ENCODE data around the gene ARMS2. TPM values are rescaled to one million over a fixed set of nuclear protein-coding genes. Genes with fewer than 3 reads are reported as not detected.

ARMS2 gene
- total RNA-seq, 1 experiment from 2014 or later, result not detected

DNA sequence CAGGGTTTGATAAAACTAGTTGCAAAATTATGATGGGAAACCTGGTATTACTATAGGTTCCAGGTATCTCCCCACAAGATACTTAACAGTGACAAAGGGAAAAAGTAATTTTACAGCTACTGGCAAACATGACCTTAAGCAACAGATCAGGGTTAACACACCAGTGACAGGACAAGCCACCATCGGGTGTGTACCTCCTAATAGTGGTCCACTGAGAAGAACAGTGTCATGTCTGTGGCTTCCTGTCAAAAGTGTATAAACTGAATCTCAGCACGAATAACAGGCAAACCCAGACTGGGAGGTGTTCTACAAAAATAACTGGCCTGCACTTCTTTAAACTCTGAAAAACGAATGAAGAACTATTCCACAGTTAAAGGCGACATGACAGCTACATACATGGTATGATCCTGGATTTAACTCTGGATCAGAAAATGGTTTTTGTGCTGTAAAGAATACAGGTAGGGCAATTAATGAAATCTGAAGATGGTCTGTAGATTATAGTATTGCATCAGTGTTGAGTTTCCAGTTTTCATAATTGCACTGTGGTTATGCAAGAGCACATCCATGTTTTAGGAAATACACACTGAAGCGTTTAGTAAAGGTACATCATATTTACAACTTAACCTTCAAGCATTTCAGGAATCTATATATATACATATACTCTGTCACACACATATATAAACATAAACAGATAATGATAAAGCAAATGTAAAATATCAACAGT, 32.0 kb upstream of the ARMS2 start:
- no peak for ATAC-seq
- intact Hi-C loops (cut with micrococcal nuclease), result no loop called here
- BruUV-seq (replicated peaks), result no TSS peak

GRCh38 chr10:122424059-122424458, 30.4 kb upstream of the ARMS2 start:
- H3K4me2 ChIP-seq (ENCODE audit: low read length), result no peak overlapping the region
- TF ChIP-seq EZH2phosphoT487 (IDR thresholded peaks at IDR 0.05; ENCODE audit: borderline replicate concordance, low read length) (no peak), EZH2 (IDR thresholded peaks at IDR 0.05; ENCODE audit: low read length, unreplicated experiment) (no peak)
- TF ChIP-seq, protein P1, sequence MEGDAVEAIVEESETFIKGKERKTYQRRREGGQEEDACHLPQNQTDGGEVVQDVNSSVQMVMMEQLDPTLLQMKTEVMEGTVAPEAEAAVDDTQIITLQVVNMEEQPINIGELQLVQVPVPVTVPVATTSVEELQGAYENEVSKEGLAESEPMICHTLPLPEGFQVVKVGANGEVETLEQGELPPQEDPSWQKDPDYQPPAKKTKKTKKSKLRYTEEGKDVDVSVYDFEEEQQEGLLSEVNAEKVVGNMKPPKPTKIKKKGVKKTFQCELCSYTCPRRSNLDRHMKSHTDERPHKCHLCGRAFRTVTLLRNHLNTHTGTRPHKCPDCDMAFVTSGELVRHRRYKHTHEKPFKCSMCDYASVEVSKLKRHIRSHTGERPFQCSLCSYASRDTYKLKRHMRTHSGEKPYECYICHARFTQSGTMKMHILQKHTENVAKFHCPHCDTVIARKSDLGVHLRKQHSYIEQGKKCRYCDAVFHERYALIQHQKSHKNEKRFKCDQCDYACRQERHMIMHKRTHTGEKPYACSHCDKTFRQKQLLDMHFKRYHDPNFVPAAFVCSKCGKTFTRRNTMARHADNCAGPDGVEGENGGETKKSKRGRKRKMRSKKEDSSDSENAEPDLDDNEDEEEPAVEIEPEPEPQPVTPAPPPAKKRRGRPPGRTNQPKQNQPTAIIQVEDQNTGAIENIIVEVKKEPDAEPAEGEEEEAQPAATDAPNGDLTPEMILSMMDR (conservative IDR thresholded peaks at IDR 0.05; ENCODE audit: low read depth, low read length), result no peak
- no peaks in the 10 kb centered on the region for H3K36me3 ChIP-seq (ENCODE audit: low read depth, low read length)
- H3K27ac ChIP-seq (ENCODE audit: low read length), result no peak overlapping the region
- intact Hi-C loops (cut with micrococcal nuclease), result no loop called here
- CTCF ChIA-PET, result no interaction called here
- POLR2A ChIA-PET (ENCODE audit: unreplicated experiment), result no interaction called here
- no peaks in the 10 kb centered on the region for H4K20me1 ChIP-seq (ENCODE audit: low read length)
- no peak overlapping the region for H2AFZ ChIP-seq (ENCODE audit: low read length)
- no peaks in the 10 kb centered on the region for H3K27me3 ChIP-seq (ENCODE audit: low read length)
- no peaks in the 10 kb centered on the region for H3K4me1 ChIP-seq (ENCODE audit: insufficient read depth, low read length)
- H3K9me3 ChIP-seq (ENCODE audit: low read length), result no peaks in the 10 kb centered on the region
- no peaks in the 10 kb centered on the region for H3F3A ChIP-seq (ENCODE audit: low read length, unreplicated experiment)
- no TSS peak for BruUV-seq (replicated peaks)
- no peaks in the 10 kb centered on the region for H3K9me2 ChIP-seq (replicated peaks; ENCODE audit: low read length)
- no peak overlapping the region for H3K4me3 ChIP-seq (ENCODE audit: low read length)
- ATAC-seq (no peak), DNase-seq (no peak)
- no peaks in the 10 kb centered on the region for H3K79me2 ChIP-seq (ENCODE audit: low read length)
- no peak overlapping the region for H3K9ac ChIP-seq (ENCODE audit: low read length)

More for the DNA sequence above, 32.0 kb upstream of the ARMS2 start:
- Histone ChIP-seq H3K9ac (ENCODE audit: low read length) (no peak overlapping the region), H3K9me3 (ENCODE audit: low read length) (no peaks in the 10 kb centered on the region), H3K27me3 (ENCODE audit: low read length) (no peaks in the 10 kb centered on the region), H3F3A (ENCODE audit: low read length, unreplicated experiment) (no peaks in the 10 kb centered on the region), H2AFZ (ENCODE audit: low read length) (no peak overlapping the region), H3K79me2 (ENCODE audit: low read length) (no peaks in the 10 kb centered on the region), H4K20me1 (ENCODE audit: low read length) (no peaks in the 10 kb centered on the region), H3K27ac (ENCODE audit: low read length) (no peak overlapping the region), H3K9me2 (replicated peaks; ENCODE audit: low read length) (no peaks in the 10 kb centered on the region), H3K4me2 (ENCODE audit: low read length) (no peak overlapping the region), H3K36me3 (ENCODE audit: low read depth, low read length) (no peaks in the 10 kb centered on the region), H3K4me3 (ENCODE audit: low read length) (no peak overlapping the region), H3K4me1 (ENCODE audit: insufficient read depth, low read length) (no peaks in the 10 kb centered on the region)
- POLR2A ChIA-PET (ENCODE audit: unreplicated experiment), result interaction anchor here (0.6 kb wide), 1 partner anchor 49 kb away, joined by 5 read pairs; no protein-coding TSS in a partner anchor
- DNase-seq, result no peak
- TF ChIP-seq EZH2phosphoT487 (IDR thresholded peaks at IDR 0.05; ENCODE audit: borderline replicate concordance, low read length) (no peak), EZH2 (IDR thresholded peaks at IDR 0.05; ENCODE audit: low read length, unreplicated experiment) (no peak)
- TF ChIP-seq, protein P1 (conservative IDR thresholded peaks at IDR 0.05; ENCODE audit: low read depth, low read length), result no peak
- CTCF ChIA-PET, result no interaction called here

- no peaks in the 10 kb centered on the region for H3F3A ChIP-seq (ENCODE audit: low read length, unreplicated experiment)
- ATAC-seq, result no peak
- H3K79me2 ChIP-seq (ENCODE audit: low read length), result no peaks in the 10 kb centered on the region
- no peaks in the 10 kb centered on the region for H3K9me2 ChIP-seq (replicated peaks; ENCODE audit: low read length)
- no peak overlapping the region for H2AFZ ChIP-seq (ENCODE audit: low read length)
- no peak for DNase-seq
- H3K9ac ChIP-seq (ENCODE audit: low read length), result no peak overlapping the region
- no peak overlapping the region for H3K4me2 ChIP-seq (ENCODE audit: low read length)
- H3K4me1 ChIP-seq (ENCODE audit: insufficient read depth, low read length), result no peaks in the 10 kb centered on the region
- no peaks in the 10 kb centered on the region for H3K9me3 ChIP-seq (ENCODE audit: low read length)
- intact Hi-C loops (cut with micrococcal nuclease), result loop anchor here (5.0 kb wide), 1 partner anchor 40 kb away; no protein-coding TSS in a partner anchor
- H3K36me3 ChIP-seq (ENCODE audit: low read depth, low read length), result no peaks in the 10 kb centered on the region
- H4K20me1 ChIP-seq (ENCODE audit: low read length), result no peaks in the 10 kb centered on the region
- no peak overlapping the region for H3K27ac ChIP-seq (ENCODE audit: low read length)
- H3K4me3 ChIP-seq (ENCODE audit: low read length), result no peak overlapping the region
- ChIA-PET POLR2A (ENCODE audit: unreplicated experiment) (no interaction called here), CTCF (no interaction called here)
- no peak for TF ChIP-seq EZH2phosphoT487 (IDR thresholded peaks at IDR 0.05; ENCODE audit: borderline replicate concordance, low read length)
- TF ChIP-seq, protein P1 (conservative IDR thresholded peaks at IDR 0.05; ENCODE audit: low read depth, low read length), result no peak
- no TSS peak for BruUV-seq (replicated peaks)
- H3K27me3 ChIP-seq (ENCODE audit: low read length), result no peaks in the 10 kb centered on the region
Observed at GRCh38 chr10:122426829-122427228, 27.6 kb upstream of the ARMS2 start.
